ENCODE results near the gene ANAPC2.

The ANAPC2 gene

DNA sequence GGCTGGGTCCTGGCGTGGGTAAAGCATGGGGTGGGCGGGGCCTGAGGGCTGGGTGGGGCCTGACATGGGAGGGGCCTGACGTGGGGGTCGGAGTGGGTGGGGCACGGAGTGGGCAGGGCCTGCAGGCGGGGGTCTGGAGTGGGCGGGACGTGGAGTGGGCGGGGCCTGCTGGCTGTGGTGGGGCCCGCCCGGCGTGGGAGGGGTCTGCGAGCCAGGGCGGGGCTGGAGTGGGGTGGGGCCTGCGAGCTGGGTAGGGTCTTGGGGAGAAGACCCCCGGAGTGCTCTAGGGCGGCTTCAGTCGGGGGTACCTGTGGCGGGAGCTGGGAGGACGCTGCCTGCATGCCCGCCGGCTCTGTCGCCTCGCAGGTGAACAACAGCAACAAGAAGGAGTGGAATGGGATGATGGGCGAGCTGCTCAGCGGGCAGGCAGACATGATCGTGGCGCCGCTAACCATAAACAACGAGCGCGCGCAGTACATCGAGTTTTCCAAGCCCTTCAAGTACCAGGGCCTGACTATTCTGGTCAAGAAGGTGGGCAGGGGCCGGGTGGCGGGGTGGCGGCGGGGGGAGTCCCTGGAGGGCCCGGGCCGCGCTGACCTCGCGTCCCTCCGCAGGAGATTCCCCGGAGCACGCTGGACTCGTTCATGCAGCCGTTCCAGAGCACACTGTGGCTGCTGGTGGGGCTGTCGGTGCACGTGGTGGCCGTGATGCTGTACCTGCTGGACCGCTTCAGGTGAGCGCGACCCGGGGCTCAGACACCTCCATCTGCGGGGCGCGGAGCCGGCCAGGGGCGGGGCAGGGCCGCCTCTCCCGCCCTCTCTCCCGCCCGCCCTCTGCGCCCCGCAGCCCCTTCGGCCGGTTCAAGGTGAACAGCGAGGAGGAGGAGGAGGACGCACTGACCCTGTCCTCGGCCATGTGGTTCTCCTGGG is 26.5 kb downstream of the ANAPC2 start:
- no peak for DNase-seq

DNA sequence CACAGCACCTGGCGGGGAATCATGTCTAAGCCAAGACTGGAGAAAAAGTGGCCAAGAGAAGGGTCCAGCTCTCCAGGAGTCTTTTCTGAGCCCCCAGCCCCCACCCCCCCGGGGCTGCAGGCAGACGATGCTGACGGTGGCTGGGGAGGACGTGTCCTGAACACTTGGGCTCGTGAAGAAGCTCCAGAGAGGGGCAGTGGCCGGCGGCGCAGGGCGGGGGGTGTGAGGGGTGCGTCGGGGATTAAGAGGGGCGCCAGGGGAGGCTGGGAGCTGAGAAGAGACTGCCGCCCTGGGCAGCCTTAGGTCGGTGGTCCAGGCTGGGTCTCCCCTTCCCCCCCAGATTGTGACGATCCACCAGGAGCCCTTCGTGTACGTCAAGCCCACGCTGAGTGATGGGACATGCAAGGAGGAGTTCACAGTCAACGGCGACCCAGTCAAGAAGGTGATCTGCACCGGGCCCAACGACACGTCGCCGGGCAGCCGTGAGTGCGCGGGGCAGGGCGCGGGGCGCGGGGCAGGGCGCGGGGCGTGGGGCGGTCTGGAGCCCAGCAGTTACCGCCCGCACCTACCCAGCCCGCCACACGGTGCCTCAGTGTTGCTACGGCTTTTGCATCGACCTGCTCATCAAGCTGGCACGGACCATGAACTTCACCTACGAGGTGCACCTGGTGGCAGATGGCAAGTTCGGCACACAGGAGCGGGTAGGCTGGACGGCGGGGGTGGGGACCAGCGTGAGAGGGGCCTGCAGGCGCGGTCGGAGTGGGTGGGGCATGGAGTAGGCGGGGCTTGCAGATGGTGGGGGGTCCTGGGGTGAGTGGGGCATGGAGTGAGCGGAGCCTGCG is 27.4 kb downstream of the ANAPC2 start:
- DNase-seq = no peak

DNA sequence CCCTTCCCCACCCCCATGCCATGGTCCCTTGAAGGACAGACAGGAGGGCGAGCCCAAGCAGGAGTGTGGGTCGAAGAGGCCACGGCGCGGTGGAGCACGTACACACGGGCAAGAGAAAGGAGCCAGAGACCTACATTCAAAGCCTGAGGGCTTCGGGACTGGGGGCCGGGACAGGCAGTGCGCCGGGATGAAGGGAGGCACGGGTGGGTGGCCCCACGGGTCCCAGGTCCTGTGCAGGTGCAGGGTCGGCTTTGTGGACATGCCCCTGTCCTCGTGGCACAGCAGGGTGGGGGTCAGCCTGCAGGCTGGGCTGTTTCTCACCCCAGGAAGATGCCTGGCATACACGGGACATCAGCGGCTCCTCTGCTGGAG is 28.3 kb downstream of the ANAPC2 start:
- no peak for DNase-seq

DNA sequence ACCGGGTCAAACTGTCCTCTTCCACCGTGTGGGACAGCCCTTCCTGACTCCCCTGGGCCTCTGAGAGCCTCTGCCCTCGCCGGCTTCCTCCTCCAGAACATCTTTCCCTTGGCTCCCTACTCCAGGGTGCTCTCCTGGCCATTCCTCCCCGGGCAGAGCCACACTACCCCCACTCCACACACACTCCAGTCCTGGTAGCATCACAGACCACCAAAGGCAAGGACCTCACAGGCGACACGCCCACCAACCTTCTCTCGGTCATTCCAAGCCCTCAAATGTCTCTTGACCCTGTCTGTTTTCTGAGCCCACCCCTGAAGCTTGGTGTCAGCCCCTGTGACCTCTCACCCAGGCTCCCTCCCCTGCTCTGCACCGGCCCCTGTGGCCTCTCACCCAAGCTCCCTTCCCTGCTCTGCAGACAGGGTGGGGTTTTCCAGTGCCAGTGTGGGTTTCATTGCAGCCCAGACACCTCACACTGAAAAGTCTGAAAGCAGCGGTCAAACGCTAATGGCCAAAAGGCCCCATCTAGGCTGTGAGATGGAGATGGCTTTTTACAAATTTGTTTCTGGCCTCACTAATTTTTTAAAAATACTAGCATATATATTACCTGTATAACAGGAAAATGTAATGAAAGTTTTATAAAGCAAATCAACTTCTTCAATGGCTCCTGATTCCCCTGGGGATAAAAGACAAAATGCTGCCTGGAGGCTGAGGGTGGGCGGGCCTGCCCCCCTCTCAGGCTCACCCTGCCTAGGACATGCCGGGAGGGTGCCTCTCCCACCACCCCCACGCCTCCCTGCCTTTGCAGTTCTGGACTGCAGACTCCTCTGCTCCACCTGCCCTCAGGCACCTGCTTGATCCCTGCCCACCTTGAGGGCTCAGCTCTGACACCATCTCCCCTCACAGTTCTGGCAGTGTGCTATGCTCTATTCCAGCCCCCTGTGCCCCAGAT is 29.0 kb downstream of the ANAPC2 start:
- DNase-seq = no peak

DNA sequence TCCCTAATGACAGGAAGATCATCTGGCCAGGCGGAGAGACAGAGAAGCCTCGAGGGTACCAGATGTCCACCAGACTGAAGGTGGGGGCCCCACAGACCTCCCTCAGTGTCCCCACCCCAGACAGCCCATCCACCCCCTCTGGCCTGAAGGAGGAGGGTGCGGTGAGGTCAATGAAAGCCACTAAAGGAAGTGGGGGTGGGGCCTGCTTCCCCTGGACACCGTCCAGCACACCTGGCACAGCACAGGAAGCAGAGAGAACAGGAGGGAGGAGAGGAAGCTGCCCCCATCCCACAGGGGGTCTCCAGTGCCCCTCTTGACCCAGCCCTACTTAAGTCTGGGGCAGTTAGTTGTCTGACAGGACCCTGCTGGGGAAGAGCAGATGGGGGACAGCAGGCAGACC is 29.7 kb downstream of the ANAPC2 start:
- DNase-seq = no peak

DNA sequence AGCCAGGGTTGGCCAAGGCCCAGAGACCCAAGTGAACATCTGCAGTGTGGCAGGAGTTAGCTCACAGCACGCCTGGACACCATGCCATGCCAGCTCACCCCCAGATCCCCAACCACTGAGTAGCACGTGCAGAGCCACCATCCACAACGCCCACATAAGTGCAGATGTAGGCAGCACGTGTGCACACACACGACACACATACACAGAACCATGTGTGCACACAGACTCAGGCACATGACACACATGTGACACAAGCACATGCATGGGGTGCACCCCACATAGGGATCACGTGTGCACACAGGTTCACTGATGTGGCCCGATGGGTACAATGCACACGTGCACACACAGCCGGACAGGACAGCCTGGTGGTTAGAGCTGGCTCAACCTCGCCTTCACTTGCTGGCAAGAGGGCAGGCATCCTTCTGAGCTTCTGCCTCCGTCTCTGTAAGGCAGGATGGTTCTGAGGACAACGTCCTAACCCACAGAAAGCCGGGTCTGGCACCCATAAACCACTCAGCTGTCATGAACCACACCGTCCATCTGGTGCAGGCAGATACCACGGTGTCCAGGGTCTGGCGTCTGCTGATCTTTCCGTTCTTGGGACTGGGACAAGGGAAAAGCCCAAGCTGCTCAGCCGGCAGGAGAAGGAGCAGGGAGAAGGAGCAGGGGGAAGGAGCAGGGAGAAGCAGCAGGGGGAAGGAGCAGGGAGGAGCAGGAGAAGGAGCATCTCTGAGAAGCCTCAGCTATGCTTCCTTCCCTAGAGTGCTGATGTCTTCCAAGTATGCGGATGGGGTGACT is 30.5 kb downstream of the ANAPC2 start:
- no peak for DNase-seq

DNA sequence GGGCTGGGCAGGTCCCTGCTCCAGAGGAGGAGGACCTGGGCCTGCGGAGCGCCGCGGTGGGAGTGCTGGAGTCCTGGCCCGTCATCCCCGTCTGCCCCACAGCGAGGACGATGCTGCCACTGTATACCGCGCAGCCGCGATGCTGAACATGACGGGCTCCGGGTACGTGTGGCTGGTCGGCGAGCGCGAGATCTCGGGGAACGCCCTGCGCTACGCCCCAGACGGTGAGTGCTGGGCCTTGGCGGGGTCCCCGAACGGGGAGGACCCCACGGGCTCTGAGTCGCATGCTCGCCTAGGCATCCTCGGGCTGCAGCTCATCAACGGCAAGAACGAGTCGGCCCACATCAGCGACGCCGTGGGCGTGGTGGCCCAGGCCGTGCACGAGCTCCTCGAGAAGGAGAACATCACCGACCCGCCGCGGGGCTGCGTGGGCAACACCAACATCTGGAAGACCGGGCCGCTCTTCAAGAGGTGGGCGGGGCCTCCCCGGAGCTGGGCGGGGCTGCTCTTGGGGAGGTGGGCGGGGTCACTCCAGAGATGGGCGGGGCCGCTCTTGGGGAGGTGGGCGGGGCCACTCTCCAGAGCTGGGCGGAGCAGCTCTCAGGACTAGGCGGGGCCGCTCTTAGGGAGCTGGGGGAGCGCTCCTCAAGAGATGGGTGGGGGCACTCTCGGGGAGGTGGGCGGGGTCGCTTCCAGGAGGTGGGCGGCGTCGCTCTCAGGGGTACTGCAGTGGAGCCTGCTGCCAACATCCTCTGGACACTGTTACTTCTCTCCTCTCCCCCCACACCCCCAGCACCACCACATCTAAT is 31.6 kb downstream of the ANAPC2 start:
- peak; percentile 27 for DNase-seq

DNA sequence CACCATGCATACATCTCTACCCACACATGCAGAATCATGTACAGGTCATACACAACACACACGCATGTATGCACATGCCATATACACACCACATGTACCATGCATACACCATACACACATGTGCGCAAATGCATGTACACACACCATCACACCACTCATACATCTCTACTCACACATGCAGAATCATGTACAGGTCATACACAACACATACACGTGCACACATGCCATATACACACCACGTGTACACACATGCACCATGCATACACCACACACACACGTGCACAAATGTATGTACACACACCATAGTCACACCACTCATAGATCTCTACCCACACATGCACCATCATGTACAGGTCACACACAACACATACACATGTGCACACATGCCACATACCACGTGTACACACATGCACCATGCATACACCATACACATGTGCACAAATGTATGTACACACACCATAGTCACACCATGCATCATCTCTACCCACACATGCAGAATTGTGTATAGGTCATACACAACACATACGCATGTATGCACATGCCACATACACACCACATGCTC is 35.4 kb downstream of the ANAPC2 start:
- DNase-seq = no peak

DNA sequence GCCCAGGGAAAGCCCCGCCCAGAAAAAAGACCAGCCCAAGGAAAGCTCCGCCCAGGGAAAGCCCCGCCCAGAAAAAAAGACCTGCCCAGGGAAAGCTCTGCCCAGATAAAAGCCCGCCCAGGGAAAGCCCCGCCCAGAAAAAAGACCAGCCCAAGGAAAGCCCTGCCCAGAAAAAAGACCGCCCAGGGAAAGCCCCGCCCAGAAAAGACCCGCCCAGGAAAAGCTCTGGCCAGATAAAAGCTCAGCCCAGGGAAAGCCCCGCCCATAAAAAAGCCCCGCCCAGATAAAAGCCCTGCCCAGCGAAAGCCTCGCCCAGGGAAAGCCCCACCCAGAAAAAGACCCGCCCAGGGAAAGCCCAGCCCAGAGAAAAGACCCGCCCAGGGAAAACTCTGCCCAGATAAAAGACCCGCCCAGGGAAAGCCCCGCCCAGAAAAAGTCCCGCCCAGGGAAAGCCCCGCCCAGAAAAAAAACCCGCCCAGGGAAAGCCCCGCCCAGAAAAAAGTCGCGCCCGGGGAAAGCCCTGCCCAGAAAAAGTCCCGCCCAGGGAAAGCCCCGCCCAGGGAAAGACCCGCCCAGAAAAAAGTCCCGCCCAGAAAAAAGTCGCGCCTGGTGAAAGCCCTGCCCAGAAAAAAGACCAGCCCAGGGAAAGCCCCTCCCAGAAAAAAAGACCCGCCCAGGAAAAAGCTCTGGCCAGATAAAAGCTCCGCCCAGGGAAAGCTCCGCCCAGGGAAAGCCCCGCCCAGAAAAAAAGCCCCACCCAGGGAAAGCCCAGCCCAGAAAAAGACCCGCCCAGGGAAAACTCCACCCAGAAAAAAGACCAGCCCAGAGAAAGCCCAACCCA is 37.5 kb downstream of the ANAPC2 start:
- DNase-seq = peak; percentile 38

DNA sequence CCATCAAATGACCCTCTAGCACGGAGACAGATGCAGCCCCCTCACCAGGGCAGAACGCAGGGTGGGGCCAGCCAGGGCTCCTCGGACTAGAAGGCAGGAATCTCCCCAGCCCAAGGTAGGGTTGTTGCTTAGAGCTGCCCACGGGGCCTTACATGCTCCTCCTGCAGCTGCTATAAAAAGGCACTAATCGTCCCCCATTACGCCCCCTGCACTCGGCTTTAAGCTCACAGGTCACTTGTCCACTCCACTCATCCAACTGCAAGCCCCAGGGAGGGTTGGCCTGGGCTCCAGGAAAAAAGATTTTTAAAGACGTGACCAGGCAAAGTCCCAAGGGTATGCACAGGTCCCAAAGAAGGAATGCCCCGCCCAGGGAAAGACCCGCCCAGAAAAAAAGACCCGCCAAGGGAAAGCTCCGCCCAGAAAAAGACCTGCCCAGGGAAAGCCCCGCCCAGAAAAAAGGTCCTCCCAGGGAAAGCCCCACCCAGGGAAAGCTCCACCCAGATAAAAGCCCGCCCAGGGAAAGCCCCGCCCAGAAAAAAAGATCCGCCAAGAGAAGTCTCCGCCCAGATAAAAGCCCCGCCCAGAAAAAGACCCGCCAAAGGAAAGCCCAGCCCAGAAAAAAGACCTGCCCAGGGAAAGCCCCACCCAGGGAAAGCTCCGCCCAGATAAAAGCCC is 38.3 kb downstream of the ANAPC2 start:
- DNase-seq = no peak

DNA sequence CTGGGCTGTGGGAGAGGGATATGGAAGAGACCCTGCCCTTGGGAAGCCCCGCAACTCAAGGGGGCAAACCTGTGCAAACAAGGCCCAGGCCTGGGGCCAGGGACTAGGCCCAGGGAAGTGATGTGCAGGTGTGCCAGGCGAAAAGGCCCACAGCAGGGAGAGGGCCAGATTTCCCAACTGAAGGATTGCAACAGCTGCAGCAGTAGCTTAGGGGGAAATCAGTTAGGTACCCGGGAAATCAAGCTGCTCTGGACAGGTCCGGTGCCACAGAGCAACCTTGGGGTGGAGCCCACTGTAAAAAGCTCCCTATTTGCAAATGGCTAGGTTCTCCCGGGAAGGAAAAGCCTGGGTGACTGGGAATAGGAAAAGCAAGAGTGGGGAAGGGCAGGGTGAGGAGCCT is 39.0 kb downstream of the ANAPC2 start:
- no peak for DNase-seq

DNA sequence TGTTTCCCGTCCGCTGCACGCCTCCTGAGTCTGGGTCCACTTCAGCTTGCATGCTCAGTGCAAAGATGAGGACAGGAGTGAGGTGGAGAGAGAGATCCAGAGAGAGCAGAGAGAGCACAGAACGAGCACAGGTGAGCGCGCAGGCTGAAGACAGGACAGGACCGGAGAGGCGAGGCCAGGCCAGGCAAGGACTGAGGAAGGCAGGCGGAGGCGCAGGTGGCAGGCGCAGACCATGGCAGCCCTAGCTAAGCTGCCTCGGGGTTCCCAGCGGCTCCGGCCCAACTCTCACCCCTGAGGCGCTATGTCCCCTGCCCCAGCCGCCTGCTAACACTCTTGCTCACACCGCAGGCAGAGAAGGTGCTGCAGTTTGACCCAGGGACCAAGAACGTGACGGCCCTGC is 39.7 kb downstream of the ANAPC2 start:
- no peak for DNase-seq

DNA sequence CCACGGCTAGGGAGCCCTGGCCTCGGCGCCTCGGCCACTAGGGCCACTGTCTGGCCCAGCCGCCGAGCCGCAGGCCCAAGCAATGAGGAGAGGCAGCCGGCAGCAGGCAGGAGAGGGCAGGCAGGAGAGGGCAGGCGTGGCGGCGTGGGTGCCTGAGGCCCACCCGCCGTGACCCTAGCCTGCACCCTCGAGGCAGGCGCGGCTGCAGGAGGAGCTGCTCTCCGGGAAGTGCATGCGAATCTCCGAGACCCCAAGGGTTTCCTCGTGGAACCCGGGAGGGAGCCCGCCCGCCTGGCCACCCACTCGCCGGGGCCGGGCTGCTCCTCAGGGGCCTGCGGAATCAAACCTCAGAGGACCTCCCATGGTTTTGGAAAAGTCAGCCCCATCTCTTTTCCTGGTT is 40.1 kb downstream of the ANAPC2 start:
- no peak for DNase-seq

DNA sequence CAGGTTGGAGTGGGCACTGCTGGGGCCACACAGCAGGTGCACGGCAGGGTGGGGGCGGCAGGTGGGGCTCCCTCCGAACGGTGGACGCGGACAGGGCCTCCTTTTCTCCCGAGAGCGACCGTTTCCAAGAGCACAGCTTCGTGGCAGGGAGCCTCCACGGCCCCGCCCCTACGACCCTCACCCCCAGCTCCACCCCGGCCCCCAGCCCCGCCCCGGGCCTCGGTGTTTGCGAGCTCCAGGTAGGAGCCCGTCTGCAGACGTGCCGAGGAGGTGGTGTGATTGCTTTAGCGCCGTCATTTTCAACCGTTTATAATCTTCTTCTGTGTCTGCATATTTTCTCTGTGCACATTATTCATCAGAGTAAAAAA is 40.6 kb downstream of the ANAPC2 start:
- DNase-seq = no peak

DNA sequence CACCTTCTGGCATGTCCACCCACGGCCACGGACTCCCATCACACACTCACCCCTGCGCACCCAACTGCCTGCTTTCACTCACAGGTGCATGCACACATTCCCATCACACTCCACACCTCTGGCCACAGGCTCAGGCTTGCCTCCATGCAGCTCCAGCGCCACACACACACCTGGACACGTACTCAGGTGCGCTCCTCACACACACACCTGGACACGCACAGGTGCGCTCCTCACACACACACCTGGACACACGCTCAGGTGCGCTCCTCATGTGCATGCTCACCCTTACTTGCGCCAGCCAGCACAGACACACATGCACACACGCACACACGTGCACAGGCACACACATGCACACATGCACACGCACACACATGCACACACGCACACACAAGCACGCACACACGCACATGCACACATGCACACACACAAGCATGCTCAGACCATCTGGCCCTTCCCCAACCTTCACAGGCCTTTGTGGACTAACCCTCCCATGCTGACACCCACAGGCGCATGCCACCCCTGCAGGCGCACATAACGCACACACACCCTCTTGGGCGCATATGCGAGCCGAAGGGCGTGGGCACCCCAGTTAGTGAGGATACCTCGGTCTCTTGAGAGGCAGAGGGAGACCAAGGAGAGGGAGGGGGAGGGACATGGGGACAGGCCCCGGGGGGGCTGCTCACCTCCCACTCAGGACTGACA is 41.1 kb downstream of the ANAPC2 start:
- DNase-seq = no peak

DNA sequence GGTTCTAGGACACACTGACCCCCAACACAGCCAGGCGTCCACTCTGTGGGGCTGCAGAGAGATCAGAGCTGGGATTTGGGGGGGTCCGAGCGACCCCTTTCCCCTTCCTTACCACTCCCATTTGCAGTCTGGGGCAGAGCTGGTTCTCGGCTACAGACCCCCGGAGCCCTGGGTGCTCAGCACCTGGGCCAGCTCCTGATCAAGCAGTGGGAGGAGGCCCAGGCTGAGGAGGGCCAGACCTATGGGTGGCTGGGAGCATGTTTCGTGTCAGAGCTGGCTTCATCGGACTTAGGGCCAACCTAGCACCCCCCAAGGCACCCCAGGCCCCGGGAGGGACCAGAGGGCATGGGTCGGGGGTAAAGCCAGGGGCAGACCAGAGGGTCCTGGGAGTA is 41.8 kb downstream of the ANAPC2 start:
- no peak for DNase-seq

DNA sequence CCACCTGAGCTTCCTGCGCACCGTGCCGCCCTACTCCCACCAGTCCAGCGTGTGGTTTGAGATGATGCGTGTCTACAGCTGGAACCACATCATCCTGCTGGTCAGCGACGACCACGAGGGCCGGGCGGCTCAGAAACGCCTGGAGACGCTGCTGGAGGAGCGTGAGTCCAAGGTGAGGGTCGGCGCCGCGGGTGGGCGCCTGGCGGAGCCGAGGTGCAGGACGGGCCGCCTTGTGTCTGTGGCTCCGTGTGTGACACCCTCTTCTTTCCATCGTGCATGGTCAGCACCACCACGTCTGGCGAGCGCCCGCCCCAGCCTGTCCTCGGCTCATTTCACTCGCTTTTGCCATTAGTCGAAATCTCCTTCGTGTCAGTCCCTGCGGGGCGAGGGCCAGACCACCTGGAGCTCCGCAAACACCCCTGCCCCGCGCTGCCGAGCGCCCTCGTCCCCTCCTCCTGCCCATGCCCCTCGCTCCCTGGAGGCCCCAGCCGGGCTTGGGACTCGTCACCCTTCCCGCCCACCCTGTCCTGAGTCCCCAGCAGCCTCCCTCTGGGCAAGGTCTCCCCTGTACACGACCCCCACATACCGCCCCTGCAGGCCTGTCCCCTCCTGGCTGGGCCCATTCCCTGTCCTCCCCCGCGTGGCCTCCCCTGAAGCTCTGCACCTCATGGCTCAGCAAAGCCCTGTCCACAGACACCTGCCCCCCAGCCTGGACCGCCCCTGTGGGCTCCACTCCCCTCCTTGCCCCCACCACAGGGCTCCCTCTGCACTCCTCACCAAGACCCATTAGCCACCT is 42.4 kb downstream of the ANAPC2 start:
- DNase-seq = no peak

DNA sequence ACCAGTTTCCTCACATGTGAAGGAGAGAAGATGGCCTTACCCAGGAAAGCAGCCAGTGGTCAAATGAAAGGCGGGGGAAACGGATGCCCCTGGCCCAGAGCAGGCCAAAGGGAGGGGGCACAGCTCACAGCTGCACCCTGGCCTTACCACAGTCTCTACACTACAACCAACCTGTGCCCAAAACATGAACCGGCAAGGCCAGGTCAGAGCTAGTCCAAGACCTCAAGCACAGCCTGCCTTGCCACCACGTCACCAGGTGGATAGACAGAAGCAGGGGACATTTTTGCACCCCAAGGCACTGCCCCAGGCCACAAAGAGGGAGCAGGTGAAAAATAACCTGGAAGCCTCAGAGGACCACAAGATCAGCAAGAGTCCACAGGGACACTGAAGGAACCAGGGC is 44.9 kb downstream of the ANAPC2 start:
- DNase-seq = no peak

All from CD4-positive, alpha-beta T cell treated with Interferon gamma for 1 hour (primary cell).